ENCODE results near the gene RTKN. TPM values are rescaled to one million over a fixed set of nuclear protein-coding genes. Genes with fewer than 3 reads are reported as not detected.
A peak's percentile ranks its signal among the peaks of the same experiment; 100 is the strongest.

RTKN gene
- total RNA-seq, 1 experiment from 2014 or later, result 94.0 TPM

DNA sequence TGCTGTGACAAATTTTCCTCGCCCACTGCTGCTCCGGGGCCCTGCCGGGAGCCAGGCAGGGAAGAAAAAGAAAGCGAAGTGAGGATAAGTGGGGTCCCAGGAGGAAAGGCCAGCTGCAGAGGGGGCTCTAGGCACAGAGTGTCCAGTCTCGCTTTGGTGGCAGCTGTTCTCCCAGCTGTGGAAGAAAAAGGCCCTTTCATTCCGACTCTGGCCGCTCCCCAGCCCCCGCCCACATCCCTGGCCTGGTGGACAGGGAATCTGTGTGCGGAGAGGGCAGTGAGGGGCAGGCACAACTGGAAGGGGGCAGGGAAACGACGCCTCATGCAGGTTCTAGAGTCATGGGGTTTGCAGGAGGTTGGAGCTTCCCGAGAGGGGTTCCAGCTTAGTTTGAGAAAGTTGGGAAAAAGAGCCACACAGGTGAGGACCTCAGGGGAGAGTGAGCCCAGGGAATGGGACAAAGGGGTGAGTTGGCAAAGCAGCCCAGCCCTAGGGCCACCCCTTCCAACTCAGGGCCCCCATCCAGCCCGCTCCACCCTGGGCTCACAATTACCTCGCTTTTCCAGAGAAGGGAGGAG lies 1.8 kb downstream of the RTKN start:
- H2AFZ ChIP-seq (ENCODE audit: low read depth, low read length, poor library complexity, severe bottlenecking), result no peak overlapping the region
- CTCF ChIA-PET, result interaction anchor here (1.3 to 1.4 kb wide), 3 partner anchors 43 to 105 kb away, joined by 3 to 6 read pairs (median 4); partner anchors contain the start of genes CCDC142 and TTC31

More for the DNA sequence above, 1.8 kb downstream of the RTKN start:
- H3K4me2 ChIP-seq (ENCODE audit: low read length), result peak overlapping the region; percentile 91
- RAD21 ChIA-PET (ENCODE audit: low non-redundant PET in 1 of 2, low total read pairs in 2 of 2, uncharacterized antibody in 2 of 2, unreplicated experiment in 2 of 2), result interaction anchor here in 1 of 2 experiments (0.5 kb wide), 1 partner anchor 34 kb away, joined by 4 read pairs; no protein-coding TSS in a partner anchor
- H3K9ac ChIP-seq (ENCODE audit: low read length), result peak overlapping the region; percentile 78
- no TSS peak for BruUV-seq (replicated peaks)
- DNase-seq (ENCODE audit: low read depth, low spot score), result no peak
- peaks cover 28 to 46% of the 10 kb centered on the region in 2 experiments for H3K4me1 ChIP-seq (ENCODE audit: control insufficient read depth in 1 of 2, insufficient read depth in 2 of 2, low read length in 2 of 2)
- H3K27me3 ChIP-seq (ENCODE audit: insufficient read depth, low read length), result no peaks in the 10 kb centered on the region
- ATAC-seq, result no peak; the same call in 1 of the 2 replicates
- H3K9me3 ChIP-seq (ENCODE audit: control insufficient read depth in 1 of 2, insufficient read depth in 1 of 2, low read depth in 1 of 2, low read length in 2 of 2), result no peaks in the 10 kb centered on the region
- H3K27ac ChIP-seq (ENCODE audit: low read depth, low read length), result peak overlapping the region; percentile 99
- H3K9me2 ChIP-seq (ENCODE audit: insufficient read depth), result no peaks in the 10 kb centered on the region
- H3K4me3 ChIP-seq (replicated peaks in 1 of 2; ENCODE audit: low read depth in 1 of 2, low read length in 2 of 2), result peak overlapping the region; percentile 66 to 69
- intact Hi-C loops (cut with micrococcal nuclease), result loop anchor here (1.0 kb wide), 2 partner anchors 14 to 17 kb away; no protein-coding TSS in a partner anchor
- POLR2A ChIA-PET, result interaction anchor here (0.9 to 1.6 kb wide), 8 partner anchors 9 to 48 kb away, joined by 3 to 10 read pairs (median 4); partner anchors contain the start of genes INO80B, MRPL53 and WBP1
- H3K79me2 ChIP-seq (ENCODE audit: insufficient read depth, low read length), result peaks cover 59% of the 10 kb centered on the region
- TF ChIP-seq CEBPB (IDR thresholded peaks at IDR 0.05; ENCODE audit: low read depth) (no peak), ZFX (IDR thresholded peaks at IDR 0.05) (no peak), FOSL1 (IDR thresholded peaks at IDR 0.05; ENCODE audit: low read depth) (no peak), SIN3A (IDR thresholded peaks at IDR 0.05; ENCODE audit: low read depth) (no peak), EZH2 (IDR thresholded peaks at IDR 0.05) (no peak), SRF (IDR thresholded peaks at IDR 0.05; ENCODE audit: low read depth) (no peak), RAD21 (IDR thresholded peaks at IDR 0.05; ENCODE audit: low read depth) (no peak), ELF1 (IDR thresholded peaks at IDR 0.05; ENCODE audit: borderline replicate concordance, low read depth) (no peak), JUND (IDR thresholded peaks at IDR 0.05) (no peak), CBX3 (IDR thresholded peaks at IDR 0.05; ENCODE audit: low read depth) (no peak), ZNF274 (IDR thresholded peaks at IDR 0.05; ENCODE audit: low read depth, low read length) (no peak), EZH2phosphoT487 (IDR thresholded peaks at IDR 0.05; ENCODE audit: borderline replicate concordance) (no peak), TCF7L2 (IDR thresholded peaks at IDR 0.05; ENCODE audit: borderline replicate concordance, extremely low read depth, insufficient read depth, insufficient read length) (no peak), EGR1 (IDR thresholded peaks at IDR 0.05; ENCODE audit: low read depth) (no peak), SP1 (IDR thresholded peaks at IDR 0.05; ENCODE audit: low read depth) (no peak), POLR2AphosphoS5 (IDR thresholded peaks at IDR 0.05; ENCODE audit: low read depth, low read length) (no peak)
- TF ChIP-seq, protein P1, sequence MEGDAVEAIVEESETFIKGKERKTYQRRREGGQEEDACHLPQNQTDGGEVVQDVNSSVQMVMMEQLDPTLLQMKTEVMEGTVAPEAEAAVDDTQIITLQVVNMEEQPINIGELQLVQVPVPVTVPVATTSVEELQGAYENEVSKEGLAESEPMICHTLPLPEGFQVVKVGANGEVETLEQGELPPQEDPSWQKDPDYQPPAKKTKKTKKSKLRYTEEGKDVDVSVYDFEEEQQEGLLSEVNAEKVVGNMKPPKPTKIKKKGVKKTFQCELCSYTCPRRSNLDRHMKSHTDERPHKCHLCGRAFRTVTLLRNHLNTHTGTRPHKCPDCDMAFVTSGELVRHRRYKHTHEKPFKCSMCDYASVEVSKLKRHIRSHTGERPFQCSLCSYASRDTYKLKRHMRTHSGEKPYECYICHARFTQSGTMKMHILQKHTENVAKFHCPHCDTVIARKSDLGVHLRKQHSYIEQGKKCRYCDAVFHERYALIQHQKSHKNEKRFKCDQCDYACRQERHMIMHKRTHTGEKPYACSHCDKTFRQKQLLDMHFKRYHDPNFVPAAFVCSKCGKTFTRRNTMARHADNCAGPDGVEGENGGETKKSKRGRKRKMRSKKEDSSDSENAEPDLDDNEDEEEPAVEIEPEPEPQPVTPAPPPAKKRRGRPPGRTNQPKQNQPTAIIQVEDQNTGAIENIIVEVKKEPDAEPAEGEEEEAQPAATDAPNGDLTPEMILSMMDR (IDR thresholded peaks at IDR 0.05 in 2 of 3, conservative IDR thresholded peaks at IDR 0.05 in 1 of 3; ENCODE audit: borderline replicate concordance in 1 of 3, insufficient read depth in 1 of 3, low read depth in 2 of 3, low read length in 2 of 3), result no peak
- TF ChIP-seq, protein P2, sequence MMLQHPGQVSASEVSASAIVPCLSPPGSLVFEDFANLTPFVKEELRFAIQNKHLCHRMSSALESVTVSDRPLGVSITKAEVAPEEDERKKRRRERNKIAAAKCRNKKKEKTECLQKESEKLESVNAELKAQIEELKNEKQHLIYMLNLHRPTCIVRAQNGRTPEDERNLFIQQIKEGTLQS (IDR thresholded peaks at IDR 0.05), result no peak
- TF ChIP-seq, protein P3, sequence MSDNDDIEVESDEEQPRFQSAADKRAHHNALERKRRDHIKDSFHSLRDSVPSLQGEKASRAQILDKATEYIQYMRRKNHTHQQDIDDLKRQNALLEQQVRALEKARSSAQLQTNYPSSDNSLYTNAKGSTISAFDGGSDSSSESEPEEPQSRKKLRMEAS (IDR thresholded peaks at IDR 0.05), result no peak
- TF ChIP-seq, protein P4, sequence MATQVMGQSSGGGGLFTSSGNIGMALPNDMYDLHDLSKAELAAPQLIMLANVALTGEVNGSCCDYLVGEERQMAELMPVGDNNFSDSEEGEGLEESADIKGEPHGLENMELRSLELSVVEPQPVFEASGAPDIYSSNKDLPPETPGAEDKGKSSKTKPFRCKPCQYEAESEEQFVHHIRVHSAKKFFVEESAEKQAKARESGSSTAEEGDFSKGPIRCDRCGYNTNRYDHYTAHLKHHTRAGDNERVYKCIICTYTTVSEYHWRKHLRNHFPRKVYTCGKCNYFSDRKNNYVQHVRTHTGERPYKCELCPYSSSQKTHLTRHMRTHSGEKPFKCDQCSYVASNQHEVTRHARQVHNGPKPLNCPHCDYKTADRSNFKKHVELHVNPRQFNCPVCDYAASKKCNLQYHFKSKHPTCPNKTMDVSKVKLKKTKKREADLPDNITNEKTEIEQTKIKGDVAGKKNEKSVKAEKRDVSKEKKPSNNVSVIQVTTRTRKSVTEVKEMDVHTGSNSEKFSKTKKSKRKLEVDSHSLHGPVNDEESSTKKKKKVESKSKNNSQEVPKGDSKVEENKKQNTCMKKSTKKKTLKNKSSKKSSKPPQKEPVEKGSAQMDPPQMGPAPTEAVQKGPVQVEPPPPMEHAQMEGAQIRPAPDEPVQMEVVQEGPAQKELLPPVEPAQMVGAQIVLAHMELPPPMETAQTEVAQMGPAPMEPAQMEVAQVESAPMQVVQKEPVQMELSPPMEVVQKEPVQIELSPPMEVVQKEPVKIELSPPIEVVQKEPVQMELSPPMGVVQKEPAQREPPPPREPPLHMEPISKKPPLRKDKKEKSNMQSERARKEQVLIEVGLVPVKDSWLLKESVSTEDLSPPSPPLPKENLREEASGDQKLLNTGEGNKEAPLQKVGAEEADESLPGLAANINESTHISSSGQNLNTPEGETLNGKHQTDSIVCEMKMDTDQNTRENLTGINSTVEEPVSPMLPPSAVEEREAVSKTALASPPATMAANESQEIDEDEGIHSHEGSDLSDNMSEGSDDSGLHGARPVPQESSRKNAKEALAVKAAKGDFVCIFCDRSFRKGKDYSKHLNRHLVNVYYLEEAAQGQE (IDR thresholded peaks at IDR 0.05; ENCODE audit: low read depth), result no peak
- no peaks in the 10 kb centered on the region; the same call in 1 of the 2 replicates for H4K20me1 ChIP-seq (ENCODE audit: insufficient read depth)
- peaks cover 0 to 13% of the 10 kb centered on the region in 2 experiments; a peak in 1 of 4 replicates for H3K36me3 ChIP-seq (ENCODE audit: control insufficient read depth in 1 of 2, insufficient read depth in 2 of 2, low read length in 2 of 2)
